Measurements from ENCODE around the gene TGM2.
"Not testable (repeated sequence)": the region's sequence is repeated elsewhere in the genome, so short reads cannot be mapped to it uniquely, and the experiment has no call there.

The TGM2 gene

DNA sequence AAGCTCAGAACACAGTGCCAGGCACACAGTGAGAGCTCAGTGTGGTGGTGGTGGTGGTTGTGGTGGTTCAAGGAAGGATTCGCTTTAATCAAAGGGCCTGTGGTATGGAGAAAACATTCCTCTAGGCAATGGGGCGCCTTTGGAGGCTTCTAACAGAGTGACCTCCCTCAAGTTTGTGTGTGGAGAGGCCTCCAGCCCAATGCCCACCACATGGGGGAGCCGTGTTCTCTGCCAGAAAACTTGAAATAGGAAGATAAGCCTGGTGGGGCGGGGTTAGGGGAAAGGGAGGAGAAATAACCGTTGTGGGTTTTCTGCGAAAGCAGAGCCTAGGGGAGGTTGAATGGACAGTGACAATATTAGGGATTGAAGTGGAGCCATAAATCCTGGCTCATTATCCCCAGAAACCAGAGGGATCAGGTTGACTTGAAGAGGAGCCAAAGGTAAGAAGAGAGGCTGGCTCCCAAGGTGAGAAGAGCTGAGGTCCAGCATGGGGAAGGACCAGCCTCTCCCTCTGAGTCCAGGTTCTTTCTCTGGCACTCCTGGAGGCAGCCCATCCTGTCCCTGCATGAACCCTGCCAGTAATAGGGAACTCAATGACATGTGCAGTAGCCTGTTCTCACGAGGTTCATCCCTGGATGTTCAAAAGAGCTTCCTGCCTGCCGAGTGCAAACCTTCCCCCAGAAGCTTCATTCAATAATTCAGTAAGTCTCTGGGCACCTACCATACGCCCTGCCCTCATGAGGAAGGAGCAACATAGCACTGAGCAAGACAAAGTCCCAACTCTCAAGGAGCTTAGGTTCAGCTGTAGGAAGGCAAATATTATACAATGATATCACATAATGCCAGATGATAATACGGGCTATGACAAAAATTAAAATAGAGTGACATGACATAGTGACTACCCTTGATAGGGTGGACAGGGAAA is 51.4 kb downstream of the TGM2 start:
- H3K9me3 ChIP-seq (ENCODE audit: control insufficient read depth, insufficient read depth, low read length): no peaks in the 10 kb centered on the region
- DNase-seq (ENCODE audit: low read depth, low spot score): peak; percentile 35
- H3K4me3 ChIP-seq (ENCODE audit: low read length): no peak overlapping the region
- H3K4me1 ChIP-seq (ENCODE audit: control insufficient read depth, insufficient read depth, low read length): no peaks in the 10 kb centered on the region
- no peaks in the 10 kb centered on the region for H3K36me3 ChIP-seq (ENCODE audit: control insufficient read depth, insufficient read depth, low read length)
- H3K27ac ChIP-seq (ENCODE audit: low read length): no peak overlapping the region
- WGBS (ENCODE audit: insufficient coverage, insufficient read length): no CpG with 5 or more reads among the region's 10 CpGs
- no peaks in the 10 kb centered on the region for H3K27me3 ChIP-seq (ENCODE audit: control insufficient read depth, insufficient read depth, low read length)

GRCh38 chr20:38112930-38113294 is 52.2 kb downstream of the TGM2 start:
- no CpG with 5 or more reads among the region's 8 CpGs for WGBS (ENCODE audit: insufficient coverage, insufficient read length)
- H3K4me3 ChIP-seq (ENCODE audit: low read length): no peak overlapping the region
- no peaks in the 10 kb centered on the region for H3K4me1 ChIP-seq (ENCODE audit: control insufficient read depth, insufficient read depth, low read length)
- no peaks in the 10 kb centered on the region for H3K36me3 ChIP-seq (ENCODE audit: control insufficient read depth, insufficient read depth, low read length)
- H3K27ac ChIP-seq (ENCODE audit: low read length): no peak overlapping the region
- H3K27me3 ChIP-seq (ENCODE audit: control insufficient read depth, insufficient read depth, low read length): no peaks in the 10 kb centered on the region
- H3K9me3 ChIP-seq (ENCODE audit: control insufficient read depth, insufficient read depth, low read length): no peaks in the 10 kb centered on the region
- DNase-seq (ENCODE audit: low read depth, low spot score): no peak

GRCh38 chr20:38112261-38112929 is 52.7 kb downstream of the TGM2 start:
- Histone ChIP-seq H3K27me3 (ENCODE audit: control insufficient read depth, insufficient read depth, low read length) (no peaks in the 10 kb centered on the region), H3K9me3 (ENCODE audit: control insufficient read depth, insufficient read depth, low read length) (no peaks in the 10 kb centered on the region), H3K36me3 (ENCODE audit: control insufficient read depth, insufficient read depth, low read length) (no peaks in the 10 kb centered on the region), H3K27ac (ENCODE audit: low read length) (no peak overlapping the region), H3K4me3 (ENCODE audit: low read length) (no peak overlapping the region), H3K4me1 (ENCODE audit: control insufficient read depth, insufficient read depth, low read length) (no peaks in the 10 kb centered on the region)
- DNase-seq (ENCODE audit: low read depth, low spot score): no peak
- WGBS (ENCODE audit: insufficient coverage, insufficient read length): no CpG with 5 or more reads among the region's 14 CpGs

DNA sequence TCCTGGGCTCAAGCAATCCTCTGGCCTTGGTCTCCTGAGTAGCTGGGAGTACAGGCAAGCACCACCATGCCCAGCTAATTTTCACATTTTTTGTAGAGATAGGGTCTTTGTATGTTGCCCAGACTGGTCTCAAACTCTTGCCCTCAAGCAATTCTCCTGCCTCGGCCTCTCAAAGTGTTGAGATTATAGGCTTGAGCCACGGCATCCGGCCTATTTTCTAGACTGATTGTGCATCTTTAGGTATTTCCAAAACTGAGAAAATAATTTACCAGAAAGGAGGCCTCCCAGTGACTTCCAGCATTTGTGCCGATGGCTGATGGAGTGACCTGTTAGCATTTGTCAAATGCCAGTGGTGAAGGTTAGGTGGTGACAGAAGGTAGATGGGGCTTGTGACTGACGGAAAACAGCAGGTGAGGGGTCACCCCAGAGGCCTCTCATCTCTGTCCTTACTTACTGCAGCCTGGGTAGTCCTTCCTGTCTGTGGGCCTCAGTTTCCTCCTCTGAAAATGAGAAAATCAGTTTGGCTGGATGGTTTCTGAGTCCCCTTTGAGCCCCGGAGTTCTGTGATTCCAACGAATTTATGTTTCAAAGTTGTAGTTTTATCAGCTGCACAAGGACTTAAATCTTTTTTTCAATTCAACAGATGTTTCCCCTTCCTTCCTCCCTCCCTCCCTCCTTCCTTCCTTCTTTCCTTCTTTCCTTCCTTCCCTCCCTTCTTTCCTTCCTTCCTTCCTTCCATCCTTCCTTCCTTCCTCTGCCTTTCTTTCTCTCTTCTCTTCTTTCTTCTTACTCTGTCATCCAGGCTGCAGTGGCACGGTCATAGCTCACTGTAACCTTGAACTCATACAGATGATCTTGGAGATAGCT is 53.5 kb downstream of the TGM2 start:
- Histone ChIP-seq H3K4me3 (ENCODE audit: low read length) (no peak overlapping the region), H3K9me3 (ENCODE audit: control insufficient read depth, insufficient read depth, low read length) (no peaks in the 10 kb centered on the region), H3K4me1 (ENCODE audit: control insufficient read depth, insufficient read depth, low read length) (no peaks in the 10 kb centered on the region), H3K27me3 (ENCODE audit: control insufficient read depth, insufficient read depth, low read length) (no peaks in the 10 kb centered on the region), H3K27ac (ENCODE audit: low read length) (no peak overlapping the region), H3K36me3 (ENCODE audit: control insufficient read depth, insufficient read depth, low read length) (no peaks in the 10 kb centered on the region)
- no CpG with 5 or more reads among the region's 8 CpGs for WGBS (ENCODE audit: insufficient coverage, insufficient read length)
- no peak for DNase-seq (ENCODE audit: low read depth, low spot score)

DNA sequence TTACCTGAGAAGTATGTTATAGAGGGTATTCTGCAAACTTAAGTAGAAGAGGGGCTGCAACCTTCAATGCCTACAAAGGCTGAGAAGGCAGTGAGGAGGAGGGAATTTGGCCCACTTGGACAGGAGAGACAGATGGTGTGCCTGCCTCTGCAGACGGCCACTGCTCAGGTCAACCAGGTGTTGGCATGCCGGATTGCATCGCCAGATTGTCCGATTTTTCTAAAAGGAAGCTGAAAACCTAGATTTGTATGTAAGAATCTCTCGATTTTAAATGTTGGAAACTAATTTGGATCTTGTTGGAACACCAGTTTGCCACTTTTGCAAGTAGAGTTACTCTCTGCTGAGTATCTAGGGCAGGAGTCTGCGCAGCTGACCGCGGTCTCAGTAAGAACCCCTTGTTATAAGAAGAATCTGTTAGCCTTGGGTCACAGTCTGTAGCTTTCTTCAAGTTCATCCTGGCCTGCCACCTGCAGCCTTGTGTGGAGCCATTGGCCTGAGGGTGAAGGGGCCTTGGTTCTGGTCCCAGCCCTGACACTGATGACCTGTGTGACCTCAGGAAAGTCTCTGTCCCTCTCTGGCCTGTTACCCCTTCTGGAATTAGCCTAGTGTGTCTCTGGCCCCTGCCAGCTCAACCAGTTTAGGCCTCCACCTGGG is 54.4 kb downstream of the TGM2 start:
- Histone ChIP-seq H3K36me3 (ENCODE audit: control insufficient read depth, insufficient read depth, low read length) (no peaks in the 10 kb centered on the region), H3K9me3 (ENCODE audit: control insufficient read depth, insufficient read depth, low read length) (no peaks in the 10 kb centered on the region), H3K27me3 (ENCODE audit: control insufficient read depth, insufficient read depth, low read length) (no peaks in the 10 kb centered on the region), H3K4me3 (ENCODE audit: low read length) (no peak overlapping the region), H3K4me1 (ENCODE audit: control insufficient read depth, insufficient read depth, low read length) (no peaks in the 10 kb centered on the region), H3K27ac (ENCODE audit: low read length) (no peak overlapping the region)
- DNase-seq (ENCODE audit: low read depth, low spot score): no peak
- WGBS (ENCODE audit: insufficient coverage, insufficient read length): no CpG with 5 or more reads among the region's 8 CpGs

DNA sequence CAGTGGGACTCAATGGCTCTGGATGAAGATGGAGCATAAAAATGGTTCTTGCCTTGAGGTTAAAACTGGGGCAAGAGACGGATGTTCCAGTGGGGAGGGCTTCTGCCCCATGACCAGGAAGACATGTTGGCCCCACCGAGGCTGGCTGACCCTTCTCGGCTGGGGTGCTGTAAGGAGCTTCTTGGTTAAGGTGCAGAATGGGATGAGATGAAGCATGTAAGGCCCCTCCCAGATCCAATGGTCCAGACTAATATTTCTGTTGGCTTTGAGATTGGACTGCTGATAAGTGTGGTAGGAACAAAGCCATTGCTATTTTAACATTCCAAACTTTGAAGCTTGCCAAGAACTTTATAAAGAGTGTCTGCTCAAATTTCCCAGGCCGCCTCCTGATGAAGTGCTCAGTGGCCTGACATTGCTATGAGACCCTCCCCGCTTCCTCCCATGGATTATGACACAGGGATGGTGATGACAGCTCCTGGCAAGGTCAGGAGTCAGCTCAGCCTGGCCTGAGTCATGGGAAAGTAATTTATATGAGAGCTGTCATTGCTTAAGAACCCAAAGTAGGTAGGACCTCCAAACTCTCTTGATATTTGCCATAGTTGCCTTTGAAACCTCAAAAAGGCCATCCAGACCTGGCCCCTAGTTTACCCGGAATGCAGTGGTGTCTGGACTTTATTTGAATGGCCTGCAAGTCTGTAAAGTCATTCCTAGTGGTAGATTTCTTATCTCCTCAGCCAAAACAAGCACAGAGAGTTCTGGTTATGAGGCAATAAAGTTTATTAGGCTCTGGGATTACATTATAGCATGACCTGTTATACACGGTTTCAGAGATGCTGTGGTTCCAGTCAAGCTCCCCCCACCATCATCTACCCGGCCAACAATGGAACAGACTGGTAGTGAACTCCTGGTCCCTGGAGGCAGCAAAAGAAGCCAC is 55.2 kb downstream of the TGM2 start:
- Histone ChIP-seq H3K4me3 (ENCODE audit: low read length) (no peak overlapping the region), H3K36me3 (ENCODE audit: control insufficient read depth, insufficient read depth, low read length) (no peaks in the 10 kb centered on the region), H3K27me3 (ENCODE audit: control insufficient read depth, insufficient read depth, low read length) (no peaks in the 10 kb centered on the region), H3K27ac (ENCODE audit: low read length) (no peak overlapping the region), H3K4me1 (ENCODE audit: control insufficient read depth, insufficient read depth, low read length) (no peaks in the 10 kb centered on the region), H3K9me3 (ENCODE audit: control insufficient read depth, insufficient read depth, low read length) (no peaks in the 10 kb centered on the region)
- no peak for DNase-seq (ENCODE audit: low read depth, low spot score)
- WGBS (ENCODE audit: insufficient coverage, insufficient read length): no CpG with 5 or more reads among the region's 8 CpGs

DNA sequence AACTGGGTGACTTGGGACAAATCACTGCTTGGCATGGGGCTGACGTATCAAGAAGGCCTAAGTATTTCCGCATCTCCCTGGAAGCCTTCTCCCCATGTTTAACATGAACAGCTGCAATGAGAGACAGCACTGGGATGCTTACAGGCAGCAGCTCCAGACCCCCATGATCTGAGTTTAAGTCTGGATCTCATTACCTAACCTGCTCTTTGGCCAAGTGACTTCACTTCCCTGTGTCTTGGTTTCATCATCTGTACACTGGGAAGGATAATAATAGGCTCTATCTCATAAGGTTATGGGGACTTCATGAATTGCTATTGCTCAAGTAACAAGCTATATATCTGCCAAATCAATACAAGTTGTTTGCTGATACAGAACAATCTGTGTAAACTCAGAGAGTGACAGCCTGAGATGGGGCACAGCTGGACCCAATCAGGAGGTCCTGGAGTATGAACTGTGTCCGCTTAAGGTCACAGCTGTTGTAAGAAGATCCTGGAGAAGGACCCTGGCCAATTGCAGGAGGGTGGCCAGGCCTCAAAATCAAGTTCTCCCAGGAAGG is 56.0 kb downstream of the TGM2 start:
- no peak for DNase-seq (ENCODE audit: low read depth, low spot score)
- no CpG with 5 or more reads among the region's 3 CpGs for WGBS (ENCODE audit: insufficient coverage, insufficient read length)
- no peaks in the 10 kb centered on the region for H3K36me3 ChIP-seq (ENCODE audit: control insufficient read depth, insufficient read depth, low read length)
- no peaks in the 10 kb centered on the region for H3K9me3 ChIP-seq (ENCODE audit: control insufficient read depth, insufficient read depth, low read length)
- H3K4me3 ChIP-seq (ENCODE audit: low read length): no peak overlapping the region
- no peaks in the 10 kb centered on the region for H3K27me3 ChIP-seq (ENCODE audit: control insufficient read depth, insufficient read depth, low read length)
- H3K27ac ChIP-seq (ENCODE audit: low read length): no peak overlapping the region
- H3K4me1 ChIP-seq (ENCODE audit: control insufficient read depth, insufficient read depth, low read length): no peaks in the 10 kb centered on the region

- Histone ChIP-seq H3K9me3 (ENCODE audit: control insufficient read depth, insufficient read depth, low read length) (no peaks in the 10 kb centered on the region), H3K36me3 (ENCODE audit: control insufficient read depth, insufficient read depth, low read length) (no peaks in the 10 kb centered on the region), H3K27me3 (ENCODE audit: control insufficient read depth, insufficient read depth, low read length) (no peaks in the 10 kb centered on the region), H3K4me3 (ENCODE audit: low read length) (no peak overlapping the region), H3K4me1 (ENCODE audit: control insufficient read depth, insufficient read depth, low read length) (no peaks in the 10 kb centered on the region), H3K27ac (ENCODE audit: low read length) (no peak overlapping the region)
- DNase-seq (ENCODE audit: low read depth, low spot score): no peak
- no CpG with 5 or more reads among the region's 4 CpGs for WGBS (ENCODE audit: insufficient coverage, insufficient read length)
Observed at GRCh38 chr20:38108438-38108985, 56.6 kb downstream of the TGM2 start.

DNA sequence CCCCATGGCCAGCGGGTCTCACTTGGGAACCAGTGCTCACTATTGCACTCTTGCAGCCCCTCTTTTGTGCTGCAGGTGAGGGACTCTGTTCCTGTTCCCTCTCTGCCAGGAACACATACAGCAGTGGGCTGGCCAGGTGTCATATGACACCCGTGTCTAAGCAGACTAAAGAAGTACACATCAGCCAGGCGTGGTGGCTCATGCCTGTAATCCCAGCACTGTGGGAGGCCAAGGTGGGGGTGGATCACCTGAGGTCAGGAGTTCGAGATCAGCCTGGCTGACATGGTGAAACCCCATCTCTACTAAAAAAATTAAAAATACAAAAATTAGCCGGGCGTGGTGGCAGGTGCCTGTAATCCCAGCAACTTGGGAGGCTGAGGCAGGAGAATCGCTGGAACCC is 57.2 kb downstream of the TGM2 start:
- not testable (repeated sequence) for H3K36me3 ChIP-seq (ENCODE audit: control insufficient read depth, insufficient read depth, low read length); H3K4me1 ChIP-seq (ENCODE audit: control insufficient read depth, insufficient read depth, low read length); H3K4me3 ChIP-seq (ENCODE audit: low read length); H3K9me3 ChIP-seq (ENCODE audit: control insufficient read depth, insufficient read depth, low read length); H3K27me3 ChIP-seq (ENCODE audit: control insufficient read depth, insufficient read depth, low read length); DNase-seq (ENCODE audit: low read depth, low spot score); H3K27ac ChIP-seq (ENCODE audit: low read length)
- no CpG with 5 or more reads among the region's 7 CpGs for WGBS (ENCODE audit: insufficient coverage, insufficient read length)
